Measurements from ENCODE around the gene HES7.
A peak's percentile ranks its signal among the peaks of the same experiment; 100 is the strongest.
"Not testable (repeated sequence)": the region's sequence is repeated elsewhere in the genome, so short reads cannot be mapped to it uniquely, and the experiment has no call there.

HES7 gene

GRCh38 chr17:8121681-8122421 lies 2.1 kb downstream of the HES7 start:
- peak; percentile 36 for DNase-seq

- DNase-seq = no peak
Observed at GRCh38 chr17:8121407-8121680, 2.6 kb downstream of the HES7 start.

- peak; percentile 70 for DNase-seq
Observed at GRCh38 chr17:8120520-8121406, 3.1 kb downstream of the HES7 start.

DNA sequence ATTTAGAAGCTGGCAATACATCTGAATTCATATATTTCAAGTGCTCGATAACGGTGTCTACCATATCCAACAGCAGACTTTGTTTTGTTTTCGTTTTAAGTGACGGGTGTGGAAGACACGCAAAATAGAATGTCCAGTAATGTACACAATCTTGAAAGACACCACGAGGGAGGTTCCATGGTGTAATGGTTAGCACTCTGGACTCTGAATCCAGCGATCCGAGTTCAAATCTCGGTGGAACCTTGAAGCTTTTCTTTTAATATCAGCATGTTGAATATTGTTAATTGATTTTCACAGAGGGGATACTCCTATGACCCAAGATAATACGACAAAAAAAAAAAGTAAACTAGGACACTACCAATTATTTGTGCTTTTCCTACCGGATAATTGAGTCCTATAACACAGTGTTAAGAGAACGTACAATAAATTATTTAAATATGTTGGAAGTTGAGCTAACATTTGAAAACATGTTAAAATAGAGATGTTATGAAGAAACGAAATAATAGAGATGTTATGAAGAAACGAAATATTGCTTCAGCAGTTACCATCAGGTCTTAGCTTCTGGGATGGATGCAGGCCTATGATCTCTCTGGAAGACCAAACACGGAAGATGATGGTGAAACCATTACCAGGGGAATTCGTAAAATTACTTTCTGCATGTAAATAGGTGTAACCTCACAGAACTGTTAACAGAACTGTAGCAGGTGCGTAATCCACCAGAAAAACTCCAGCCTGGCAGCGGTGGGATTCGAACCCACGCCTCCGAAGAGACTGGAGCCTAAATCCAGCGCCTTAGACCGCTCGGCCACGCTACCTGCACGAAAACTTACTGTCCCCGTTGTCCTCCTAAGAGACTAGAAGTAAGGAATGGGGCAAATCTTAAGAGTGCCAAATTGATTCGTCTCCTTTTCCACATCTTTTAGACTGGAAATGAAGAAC lies 4.1 kb downstream of the HES7 start:
- peak; percentile 70 for DNase-seq

GRCh38 chr17:8118769-8119580 lies 4.9 kb downstream of the HES7 start:
- DNase-seq = peak; percentile 76

- DNase-seq = no peak
Observed at GRCh38 chr17:8117980-8118768, 5.7 kb downstream of the HES7 start, which contains the start of gene ALOXE3. TSS of gene ALOXE3 (minus strand) at chr17:8118514. CDS start at chr17:8117990, 524 bp downstream.

DNA sequence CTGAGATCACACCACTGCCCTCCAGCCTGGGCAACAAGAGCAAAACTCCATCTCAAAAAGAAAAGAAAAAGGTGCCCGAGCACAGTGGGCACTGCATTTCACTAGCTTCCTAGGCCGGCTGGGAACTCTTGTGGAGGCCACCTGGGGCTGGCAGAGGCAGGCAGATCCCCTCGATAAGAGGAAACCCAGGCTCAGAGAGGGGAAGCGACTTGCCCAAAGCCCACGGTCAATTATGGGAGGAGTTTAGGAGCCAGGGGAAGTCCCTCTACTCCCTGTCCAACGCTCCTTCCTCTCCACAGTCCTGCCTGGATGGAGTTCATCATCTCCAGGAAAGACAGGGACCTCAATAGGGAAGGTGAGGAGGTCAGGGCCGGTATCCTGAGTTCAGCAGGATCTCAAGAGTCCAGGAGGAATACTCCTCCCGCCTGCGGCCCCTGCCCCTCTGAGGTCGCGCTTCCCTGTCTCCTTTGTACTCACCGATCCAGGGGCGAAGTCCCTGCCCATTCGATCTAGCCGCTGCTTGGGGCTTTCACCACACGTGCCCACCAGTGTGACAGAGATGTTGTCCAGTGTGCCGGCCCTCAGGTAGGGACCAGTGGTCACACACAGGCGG lies 6.4 kb downstream of the HES7 start:
- no peak for DNase-seq

GRCh38 chr17:8116776-8117175 lies 7.1 kb downstream of the HES7 start:
- DNase-seq = no peak

- DNase-seq = no peak
Observed at GRCh38 chr17:8110907-8111306, 13.0 kb downstream of the HES7 start.

DNA sequence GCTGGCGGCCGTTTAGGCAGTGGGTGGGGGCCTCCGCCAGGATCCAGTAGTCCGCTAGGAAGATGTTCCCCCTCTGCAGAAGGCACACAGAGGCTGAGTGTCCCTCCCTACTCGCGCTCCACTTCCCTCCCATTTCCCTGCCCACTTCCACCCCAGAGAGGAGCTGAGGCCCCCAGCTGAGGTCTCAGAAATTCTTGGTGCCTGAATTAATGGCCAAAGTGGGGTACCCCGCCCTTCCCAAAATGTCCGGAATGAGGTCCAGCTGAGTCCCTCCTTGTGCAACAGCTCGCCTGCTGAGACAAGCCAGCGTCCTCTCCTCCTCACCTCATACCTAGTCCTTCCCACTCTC lies 13.5 kb downstream of the HES7 start:
- no peak for DNase-seq

DNA sequence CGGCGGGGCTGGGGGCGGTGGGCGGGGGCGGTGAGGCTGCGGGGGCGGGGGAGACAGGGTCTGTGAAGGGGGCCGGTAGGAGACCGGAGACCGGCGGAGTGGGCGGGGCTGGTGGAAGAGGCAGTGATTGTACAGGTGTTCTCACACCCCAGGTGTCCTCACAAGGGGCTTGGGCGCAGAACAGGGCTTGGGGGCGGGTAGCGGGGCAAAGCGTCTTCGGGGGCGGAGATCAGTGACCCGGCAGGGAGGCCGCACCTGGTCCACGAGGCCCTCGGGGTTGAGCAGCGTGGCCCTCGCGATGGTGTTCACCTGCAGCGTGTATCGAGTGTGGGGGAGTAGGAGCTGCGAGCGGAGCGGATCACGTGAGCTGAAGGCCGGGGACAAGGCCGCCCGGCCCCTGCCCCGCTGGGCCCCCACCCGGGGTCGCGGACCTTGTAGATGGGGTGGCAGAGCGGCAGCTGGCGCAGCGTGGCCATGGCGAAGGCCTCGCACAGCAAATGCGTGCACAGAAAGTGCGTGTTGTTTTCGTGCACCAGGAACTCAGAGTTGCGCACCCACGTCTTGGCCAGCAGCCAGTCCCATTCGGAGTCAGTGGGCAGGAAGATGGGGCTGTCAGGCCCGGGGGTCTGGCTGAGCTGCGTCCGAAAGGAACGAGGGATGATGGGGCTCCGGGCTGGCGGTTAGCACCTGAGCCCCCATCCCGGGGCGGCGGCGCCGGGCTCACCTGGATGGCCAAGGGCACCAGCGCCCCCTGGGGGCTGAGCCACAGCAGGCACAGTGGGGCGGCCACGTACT lies 14.0 kb downstream of the HES7 start:
- DNase-seq = no peak

- DNase-seq = no peak
Observed at GRCh38 chr17:8108972-8109660, 14.8 kb downstream of the HES7 start.

GRCh38 chr17:8106980-8107379 lies 16.9 kb downstream of the HES7 start:
- not testable (repeated sequence) for DNase-seq

GRCh38 chr17:8105957-8106398 lies 17.9 kb downstream of the HES7 start:
- no peak for DNase-seq

DNA sequence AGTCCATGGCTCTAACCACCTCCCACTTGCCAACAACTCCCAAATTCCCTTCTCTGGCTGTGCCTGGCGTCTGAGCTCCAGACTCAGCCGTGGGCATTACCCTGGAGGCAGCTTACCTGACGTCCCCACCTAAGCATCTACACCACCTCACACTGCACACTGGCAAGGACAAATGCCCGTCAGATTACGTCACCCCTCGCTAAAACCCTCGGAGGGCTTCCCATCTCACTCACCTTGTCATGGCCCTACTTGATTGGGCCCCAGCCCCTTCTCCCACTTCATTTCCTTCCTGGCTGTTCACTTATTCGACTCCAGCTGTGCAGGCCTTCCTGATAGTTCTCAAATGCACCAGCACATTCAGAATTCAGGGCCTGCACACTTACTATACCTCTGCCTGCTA lies 19.0 kb downstream of the HES7 start:
- no peak for DNase-seq

- no peak for DNase-seq
Observed at GRCh38 chr17:8103549-8103948, 20.4 kb downstream of the HES7 start.

GRCh38 chr17:8101721-8102120 lies 22.2 kb downstream of the HES7 start:
- DNase-seq = no peak

DNA sequence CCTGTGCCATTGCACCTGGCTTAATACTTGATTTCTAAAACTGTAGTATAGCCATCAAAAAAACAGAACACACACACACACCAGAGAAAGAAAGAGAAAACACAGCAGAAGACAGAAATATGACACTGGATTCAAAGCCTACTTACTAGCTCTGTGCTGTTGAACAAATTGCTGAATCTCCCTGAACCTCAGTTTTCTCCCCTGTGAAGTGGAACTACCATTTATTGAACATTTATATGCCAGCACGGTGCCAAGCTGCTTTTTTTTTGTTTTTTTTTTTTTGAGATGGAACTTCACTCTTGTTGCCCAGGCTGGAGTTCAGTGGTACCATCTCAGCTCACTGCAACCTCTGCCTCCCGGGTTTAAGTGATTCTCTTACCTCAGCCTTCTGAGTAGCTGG lies 23.1 kb downstream of the HES7 start:
- no peak for DNase-seq

- DNase-seq = no peak
Observed at GRCh38 chr17:8100111-8100510, 23.8 kb downstream of the HES7 start.

GRCh38 chr17:8096541-8096940 lies 27.4 kb downstream of the HES7 start:
- no peak for DNase-seq
